ENCODE results near the gene CFAP251.

DNA sequence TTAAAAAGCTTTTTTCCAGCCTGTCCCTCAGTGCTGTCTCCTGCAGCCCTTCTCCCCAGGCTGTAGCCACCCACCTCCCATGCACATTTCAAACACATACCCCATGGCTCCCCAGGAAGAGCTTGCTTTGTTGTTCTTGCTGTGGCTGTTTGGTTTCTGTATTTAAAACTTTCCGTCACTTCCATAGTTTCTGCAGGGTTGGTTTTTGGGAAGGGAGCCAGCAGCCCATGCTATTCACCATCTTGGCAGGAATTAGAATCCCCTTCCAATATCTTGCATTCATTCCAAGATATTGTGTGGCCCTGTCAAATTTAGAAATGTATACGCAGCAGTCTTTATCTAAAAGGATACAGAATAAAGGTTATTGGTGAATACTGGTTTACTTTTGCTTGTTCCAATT, 29.6 kb downstream of the CFAP251 start:
- TF ChIP-seq CTCF (IDR thresholded peaks at IDR 0.05) (no peak), EZH2phosphoT487 (IDR thresholded peaks at IDR 0.05) (no peak)
